Progenitor cell of endocrine pancreas (in vitro differentiated cells): ENCODE data around the gene NEGR1. TPM values are rescaled to one million over a fixed set of nuclear protein-coding genes. Genes with fewer than 3 reads are reported as not detected.
"Not testable (repeated sequence)": the region's sequence is repeated elsewhere in the genome, so short reads cannot be mapped to it uniquely, and the experiment has no call there.

Source experiments
- DNase-seq: peaks from one replicate; pipeline ENCODE4 v3.0.0; 2021; ENCODE audit warnings: low spot score; ENCODE audit not compliant: unreplicated experiment
- H3K27ac Mint-ChIP-seq: 2 replicates; pipeline ENCODE4 v1.8.0; 2021; ENCODE audit warnings: mild to moderate bottlenecking, moderate library complexity, mixed read lengths
- H3K27me3 Mint-ChIP-seq: 2 replicates; pipeline ENCODE4 v1.8.0; 2021; ENCODE audit warnings: mixed read lengths
- H3K36me3 Mint-ChIP-seq: 2 replicates; pipeline ENCODE4 v1.8.0; 2022; ENCODE audit warnings: mixed read lengths; ENCODE audit not compliant: insufficient read depth
- H3K4me1 Mint-ChIP-seq: 2 replicates; pipeline ENCODE4 v1.8.0; 2021; ENCODE audit warnings: low read depth, mixed read lengths
- H3K4me3 Mint-ChIP-seq: 2 replicates; pipeline ENCODE4 v1.8.0; 2021; ENCODE audit warnings: low read depth, mild to moderate bottlenecking, moderate library complexity, mixed read lengths
- H3K9me3 Mint-ChIP-seq: 2 replicates; pipeline ENCODE4 v1.8.0; 2021; ENCODE audit warnings: low read depth, mixed read lengths
- CTCF ChIP-seq: fragments of 200-600 bp; sonication (generic); IDR thresholded peaks from one replicate; pipeline ENCODE4 v1.5.0; 2021; ENCODE audit warnings: antibody characterized with exemption, mild to moderate bottlenecking; ENCODE audit not compliant: unreplicated experiment
- total RNA-seq: library from RNA; stranded (reverse); gene quantifications from 2 replicates; pipeline ENCODE4 v1.2.1, GENCODE V29; 2021

Gene NEGR1
- total RNA-seq, 1 donor from 2014 or later = 3.1 TPM

- no peak overlapping the region for H3K4me3 Mint-ChIP-seq
These were observed 365.4 kb downstream of the NEGR1 start for GRCh38 chr1:71916894-71917293.

GRCh38 chr1:71914626-71915025 is 367.7 kb downstream of the NEGR1 start:
- Mint-ChIP-seq H3K9me3 (peaks cover 8% of the 10 kb centered on the region), H3K4me1 (no peaks in the 10 kb centered on the region), H3K27me3 (no peaks in the 10 kb centered on the region), H3K4me3 (no peak overlapping the region), H3K27ac (no peak overlapping the region), H3K36me3 (no peaks in the 10 kb centered on the region)
- TF ChIP-seq CTCF = no peak
- no peak for DNase-seq

More at GRCh38 chr1:71916894-71917293, 365.4 kb downstream of the NEGR1 start:
- no peak for DNase-seq
- H3K27ac Mint-ChIP-seq = no peak overlapping the region
- no peaks in the 10 kb centered on the region for H3K4me1 Mint-ChIP-seq
- H3K36me3 Mint-ChIP-seq = no peaks in the 10 kb centered on the region
- peaks cover 8% of the 10 kb centered on the region for H3K9me3 Mint-ChIP-seq
- H3K27me3 Mint-ChIP-seq = no peaks in the 10 kb centered on the region
- no peak for TF ChIP-seq CTCF

GRCh38 chr1:71908871-71909390 is 373.4 kb downstream of the NEGR1 start:
- H3K27ac Mint-ChIP-seq = no peak overlapping the region
- H3K4me1 Mint-ChIP-seq = no peaks in the 10 kb centered on the region
- no peaks in the 10 kb centered on the region for H3K36me3 Mint-ChIP-seq
- DNase-seq = no peak
- H3K4me3 Mint-ChIP-seq = no peak overlapping the region
- H3K27me3 Mint-ChIP-seq = no peaks in the 10 kb centered on the region
- TF ChIP-seq CTCF = no peak
- H3K9me3 Mint-ChIP-seq = peaks cover 4% of the 10 kb centered on the region

GRCh38 chr1:71908303-71908702 is 374.0 kb downstream of the NEGR1 start:
- H3K27ac Mint-ChIP-seq = no peak overlapping the region
- H3K4me1 Mint-ChIP-seq = no peaks in the 10 kb centered on the region
- no peaks in the 10 kb centered on the region for H3K36me3 Mint-ChIP-seq
- H3K27me3 Mint-ChIP-seq = no peaks in the 10 kb centered on the region
- no peak overlapping the region for H3K4me3 Mint-ChIP-seq
- TF ChIP-seq CTCF = no peak
- peaks cover 4% of the 10 kb centered on the region for H3K9me3 Mint-ChIP-seq
- DNase-seq = no peak

GRCh38 chr1:71899881-71900280 is 382.5 kb downstream of the NEGR1 start:
- Mint-ChIP-seq H3K9me3 (no peaks in the 10 kb centered on the region), H3K27me3 (no peaks in the 10 kb centered on the region), H3K4me3 (no peak overlapping the region), H3K36me3 (no peaks in the 10 kb centered on the region), H3K27ac (no peak overlapping the region), H3K4me1 (no peaks in the 10 kb centered on the region)
- TF ChIP-seq CTCF = no peak
- DNase-seq = no peak

GRCh38 chr1:71888166-71888565 is 394.2 kb downstream of the NEGR1 start:
- H3K4me1 Mint-ChIP-seq = peaks cover 10% of the 10 kb centered on the region
- H3K27ac Mint-ChIP-seq, DNase-seq, H3K27me3 Mint-ChIP-seq, H3K4me3 Mint-ChIP-seq, H3K36me3 Mint-ChIP-seq, H3K9me3 Mint-ChIP-seq: not testable (repeated sequence)
